ENCODE results near the gene PTGFRN. TPM values are rescaled to one million over a fixed set of nuclear protein-coding genes. Genes with fewer than 3 reads are reported as not detected.

The PTGFRN gene
- total and polyA plus RNA-seq, 4 donors, result 47.1 to 83.2 (median 70.1) TPM

DNA sequence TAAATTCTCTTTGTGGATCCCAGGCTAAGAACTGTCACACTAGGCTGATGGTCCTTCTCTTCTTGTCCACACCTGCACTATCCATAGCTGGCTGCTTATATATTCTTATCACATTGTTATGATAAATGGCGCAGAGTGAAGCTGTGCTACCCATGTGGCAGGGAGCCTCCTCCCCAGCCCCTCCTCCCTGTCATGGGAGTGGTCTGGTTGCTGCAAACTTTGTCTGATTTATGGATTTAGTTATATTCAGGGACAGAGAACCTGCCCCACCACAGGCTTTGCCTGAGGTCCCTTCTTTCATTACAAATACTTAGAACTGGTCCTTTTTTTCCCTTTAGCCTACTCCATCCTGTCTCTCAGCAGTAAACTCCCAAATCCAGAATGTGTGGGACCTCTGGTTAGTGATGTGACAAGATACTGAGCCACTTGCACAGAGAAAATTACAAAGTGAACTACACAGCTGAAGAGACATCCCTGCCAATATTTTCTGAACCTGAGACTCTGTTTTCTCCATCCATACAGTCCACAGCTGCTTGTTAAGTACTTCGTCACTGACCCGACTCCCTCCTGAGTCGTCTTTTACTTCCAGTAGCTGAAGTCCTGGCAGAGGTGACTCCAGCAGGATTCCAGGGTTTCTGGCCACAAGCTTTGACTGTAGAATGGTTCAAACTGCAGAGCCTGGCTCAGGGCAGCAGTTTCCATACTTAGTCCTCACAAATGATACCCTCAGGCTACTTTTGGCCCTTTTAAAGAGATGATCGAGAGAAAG is 37.6 kb downstream of the PTGFRN start:
- Histone ChIP-seq H3K27ac (ENCODE audit: low read depth, low read length) (no peak overlapping the region), H3K4me1 (ENCODE audit: control insufficient read depth, insufficient read depth, low read length) (peaks cover 16% of the 10 kb centered on the region), H3K4me3 (ENCODE audit: low read depth, low read length) (no peak overlapping the region), H3K27me3 (ENCODE audit: control insufficient read depth, insufficient read depth, low read length) (no peaks in the 10 kb centered on the region), H3K9me3 (ENCODE audit: control insufficient read depth, insufficient read depth, low read length) (no peaks in the 10 kb centered on the region), H3K36me3 (ENCODE audit: control insufficient read depth, insufficient read depth, low read length) (peaks cover 21% of the 10 kb centered on the region)
- no peak for DNase-seq (ENCODE audit: low read depth in 4 of 6, low spot score in 6 of 6)
- 38% methylated on average over 2 of the region's 5 CpGs for WGBS (ENCODE audit: insufficient coverage)

- H3K4me3 ChIP-seq (ENCODE audit: low read depth, low read length), result no peak overlapping the region
- peaks cover 16% of the 10 kb centered on the region for H3K4me1 ChIP-seq (ENCODE audit: control insufficient read depth, insufficient read depth, low read length)
Measured at GRCh38 chr1:116948046-116948445, 38.3 kb downstream of the PTGFRN start.

GRCh38 chr1:116948642-116949041 is 38.9 kb downstream of the PTGFRN start:
- no peak for DNase-seq (ENCODE audit: low read depth in 4 of 6, low spot score in 6 of 6)
- H3K4me1 ChIP-seq (ENCODE audit: control insufficient read depth, insufficient read depth, low read length), result peaks cover 16% of the 10 kb centered on the region

More at GRCh38 chr1:116948046-116948445, 38.3 kb downstream of the PTGFRN start:
- Histone ChIP-seq H3K9me3 (ENCODE audit: control insufficient read depth, insufficient read depth, low read length) (no peaks in the 10 kb centered on the region), H3K27ac (ENCODE audit: low read depth, low read length) (no peak overlapping the region), H3K36me3 (ENCODE audit: control insufficient read depth, insufficient read depth, low read length) (peaks cover 21% of the 10 kb centered on the region), H3K27me3 (ENCODE audit: control insufficient read depth, insufficient read depth, low read length) (no peaks in the 10 kb centered on the region)
- DNase-seq (ENCODE audit: low read depth in 4 of 6, low spot score in 6 of 6), result no peak
- 96% methylated on average over 3 of the region's 5 CpGs for WGBS (ENCODE audit: insufficient coverage)

DNA sequence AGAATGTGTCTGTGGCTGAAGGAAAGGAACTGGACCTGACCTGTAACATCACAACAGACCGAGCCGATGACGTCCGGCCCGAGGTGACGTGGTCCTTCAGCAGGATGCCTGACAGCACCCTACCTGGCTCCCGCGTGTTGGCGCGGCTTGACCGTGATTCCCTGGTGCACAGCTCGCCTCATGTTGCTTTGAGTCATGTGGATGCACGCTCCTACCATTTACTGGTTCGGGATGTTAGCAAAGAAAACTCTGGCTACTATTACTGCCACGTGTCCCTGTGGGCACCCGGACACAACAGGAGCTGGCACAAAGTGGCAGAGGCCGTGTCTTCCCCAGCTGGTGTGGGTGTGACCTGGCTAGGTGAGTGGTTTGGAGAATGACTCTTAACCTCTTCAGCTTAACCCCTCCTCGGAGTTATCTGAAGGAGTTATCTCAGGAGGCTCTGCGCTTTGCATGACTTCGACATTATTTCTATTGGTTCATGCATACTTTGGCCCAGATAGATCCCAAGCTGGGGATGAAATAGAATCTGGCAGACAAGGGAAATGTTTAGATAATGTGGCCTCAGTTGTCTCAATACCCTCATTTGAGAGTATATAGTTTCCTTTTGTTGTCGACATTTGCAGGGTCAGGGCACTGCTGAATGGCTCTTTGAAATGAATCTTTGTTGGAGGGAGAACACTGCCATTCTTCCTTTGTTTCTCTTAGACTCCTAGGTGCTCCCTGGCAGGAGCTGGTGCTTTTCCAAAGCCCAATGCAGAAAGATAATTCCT is 39.7 kb downstream of the PTGFRN start:
- Histone ChIP-seq H3K4me1 (ENCODE audit: control insufficient read depth, insufficient read depth, low read length) (peaks cover 16% of the 10 kb centered on the region), H3K27me3 (ENCODE audit: control insufficient read depth, insufficient read depth, low read length) (no peaks in the 10 kb centered on the region), H3K9me3 (ENCODE audit: control insufficient read depth, insufficient read depth, low read length) (no peaks in the 10 kb centered on the region), H3K27ac (ENCODE audit: low read depth, low read length) (no peak overlapping the region), H3K4me3 (ENCODE audit: low read depth, low read length) (no peak overlapping the region), H3K36me3 (ENCODE audit: control insufficient read depth, insufficient read depth, low read length) (peaks cover 19% of the 10 kb centered on the region)
- peak in 1 of 6 donors; percentile 32 for DNase-seq (ENCODE audit: low read depth in 4 of 6, low spot score in 6 of 6)
- 96% methylated on average over 11 of the region's 21 CpGs for WGBS (ENCODE audit: insufficient coverage)

More at GRCh38 chr1:116948642-116949041, 38.9 kb downstream of the PTGFRN start:
- Histone ChIP-seq H3K27ac (ENCODE audit: low read depth, low read length) (no peak overlapping the region), H3K27me3 (ENCODE audit: control insufficient read depth, insufficient read depth, low read length) (no peaks in the 10 kb centered on the region), H3K36me3 (ENCODE audit: control insufficient read depth, insufficient read depth, low read length) (peaks cover 21% of the 10 kb centered on the region), H3K9me3 (ENCODE audit: control insufficient read depth, insufficient read depth, low read length) (no peaks in the 10 kb centered on the region), H3K4me3 (ENCODE audit: low read depth, low read length) (no peak overlapping the region)
- no CpG with 5 or more reads among the region's 1 CpG for WGBS (ENCODE audit: insufficient coverage)

GRCh38 chr1:116950517-116951199 is 40.9 kb downstream of the PTGFRN start:
- Histone ChIP-seq H3K4me1 (ENCODE audit: control insufficient read depth, insufficient read depth, low read length) (peaks cover 16% of the 10 kb centered on the region), H3K36me3 (ENCODE audit: control insufficient read depth, insufficient read depth, low read length) (peaks cover 11% of the 10 kb centered on the region), H3K27ac (ENCODE audit: low read depth, low read length) (peak overlapping the region; percentile 65), H3K27me3 (ENCODE audit: control insufficient read depth, insufficient read depth, low read length) (no peaks in the 10 kb centered on the region), H3K4me3 (ENCODE audit: low read depth, low read length) (no peak overlapping the region), H3K9me3 (ENCODE audit: control insufficient read depth, insufficient read depth, low read length) (no peaks in the 10 kb centered on the region)
- 26% methylated on average over 7 of the region's 13 CpGs for WGBS (ENCODE audit: insufficient coverage)
- DNase-seq (ENCODE audit: low read depth in 4 of 6, low spot score in 6 of 6), result peak in 2 of 6 donors; percentile 64 to 67

- 35% methylated on average over 3 of the region's 10 CpGs for WGBS (ENCODE audit: insufficient coverage)
- Histone ChIP-seq H3K4me1 (ENCODE audit: control insufficient read depth, insufficient read depth, low read length) (peaks cover 16% of the 10 kb centered on the region), H3K4me3 (ENCODE audit: low read depth, low read length) (no peak overlapping the region), H3K27me3 (ENCODE audit: control insufficient read depth, insufficient read depth, low read length) (no peaks in the 10 kb centered on the region), H3K9me3 (ENCODE audit: control insufficient read depth, insufficient read depth, low read length) (no peaks in the 10 kb centered on the region), H3K36me3 (ENCODE audit: control insufficient read depth, insufficient read depth, low read length) (peaks cover 13% of the 10 kb centered on the region), H3K27ac (ENCODE audit: low read depth, low read length) (peak overlapping the region; percentile 65)
- peak in 2 of 6 donors; percentile 34 to 66 for DNase-seq (ENCODE audit: low read depth in 4 of 6, low spot score in 6 of 6)
Measured at GRCh38 chr1:116951200-116951935, 41.7 kb downstream of the PTGFRN start.

- H3K4me1 ChIP-seq (ENCODE audit: control insufficient read depth, insufficient read depth, low read length), result peaks cover 13% of the 10 kb centered on the region
- H3K36me3 ChIP-seq (ENCODE audit: control insufficient read depth, insufficient read depth, low read length), result peaks cover 17% of the 10 kb centered on the region
- 15% methylated on average over 2 of the region's 2 CpGs for WGBS (ENCODE audit: insufficient coverage)
- peak in 2 of 6 donors; percentile 52 to 64 for DNase-seq (ENCODE audit: low read depth in 4 of 6, low spot score in 6 of 6)
- no peaks in the 10 kb centered on the region for H3K9me3 ChIP-seq (ENCODE audit: control insufficient read depth, insufficient read depth, low read length)
- H3K27me3 ChIP-seq (ENCODE audit: control insufficient read depth, insufficient read depth, low read length), result no peaks in the 10 kb centered on the region
- no peak overlapping the region for H3K27ac ChIP-seq (ENCODE audit: low read depth, low read length)
- H3K4me3 ChIP-seq (ENCODE audit: low read depth, low read length), result no peak overlapping the region
Measured at GRCh38 chr1:116952738-116953275, 43.1 kb downstream of the PTGFRN start.

DNA sequence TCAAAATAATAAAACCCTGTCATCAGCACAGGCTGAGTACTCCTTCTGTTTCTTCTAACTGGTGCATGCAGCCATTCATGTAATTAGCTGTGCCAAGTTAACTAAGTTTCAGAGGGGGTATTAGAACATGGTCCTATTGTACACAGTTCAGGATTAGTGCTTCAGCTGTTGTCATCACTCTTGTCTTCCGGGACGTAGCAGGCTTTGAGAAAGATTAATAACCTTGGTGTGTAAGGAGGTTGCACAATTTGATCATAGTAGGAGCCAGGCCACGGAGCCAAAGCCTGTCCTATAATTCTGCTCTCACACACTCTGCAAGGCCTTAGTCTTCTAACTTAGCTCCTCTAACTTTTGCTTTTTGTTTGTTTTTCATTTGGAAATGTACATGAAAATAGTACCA is 44.7 kb downstream of the PTGFRN start:
- DNase-seq (ENCODE audit: low read depth in 4 of 6, low spot score in 6 of 6), result peak in 2 of 6 donors; percentile 33 to 42
- peaks cover 10% of the 10 kb centered on the region for H3K36me3 ChIP-seq (ENCODE audit: control insufficient read depth, insufficient read depth, low read length)
- H3K4me3 ChIP-seq (ENCODE audit: low read depth, low read length), result no peak overlapping the region
- H3K9me3 ChIP-seq (ENCODE audit: control insufficient read depth, insufficient read depth, low read length), result no peaks in the 10 kb centered on the region
- no peak overlapping the region for H3K27ac ChIP-seq (ENCODE audit: low read depth, low read length)
- WGBS (ENCODE audit: insufficient coverage), result no CpG with 5 or more reads among the region's 3 CpGs
- no peaks in the 10 kb centered on the region for H3K27me3 ChIP-seq (ENCODE audit: control insufficient read depth, insufficient read depth, low read length)
- peaks cover 8% of the 10 kb centered on the region for H3K4me1 ChIP-seq (ENCODE audit: control insufficient read depth, insufficient read depth, low read length)

DNA sequence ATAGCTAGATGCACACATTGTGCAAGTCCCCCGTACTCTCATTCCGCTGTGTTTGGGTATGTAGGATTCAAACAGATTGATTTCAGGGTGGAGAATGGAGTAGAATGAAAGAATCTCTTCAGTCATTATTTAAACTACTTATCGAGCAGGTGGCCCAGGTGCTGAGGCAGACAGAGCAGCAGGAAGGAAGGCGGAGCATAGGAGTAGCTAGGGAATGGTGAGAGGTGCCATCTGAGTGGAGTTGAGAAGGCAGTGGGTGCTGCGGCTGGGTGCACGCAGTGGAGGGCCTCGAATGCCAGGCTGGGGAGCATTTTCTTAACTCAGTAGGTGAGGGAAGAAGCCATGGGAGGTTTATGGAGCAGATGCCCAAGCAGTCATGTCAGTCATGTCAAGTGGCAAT is 46.7 kb downstream of the PTGFRN start:
- H3K27me3 ChIP-seq (ENCODE audit: control insufficient read depth, insufficient read depth, low read length), result no peaks in the 10 kb centered on the region
- H3K4me3 ChIP-seq (ENCODE audit: low read depth, low read length), result no peak overlapping the region
- peaks cover 22% of the 10 kb centered on the region for H3K36me3 ChIP-seq (ENCODE audit: control insufficient read depth, insufficient read depth, low read length)
- 94% methylated on average over 5 of the region's 7 CpGs for WGBS (ENCODE audit: insufficient coverage)
- no peak for DNase-seq (ENCODE audit: low read depth in 4 of 6, low spot score in 6 of 6)
- H3K4me1 ChIP-seq (ENCODE audit: control insufficient read depth, insufficient read depth, low read length), result peaks cover 4% of the 10 kb centered on the region
- H3K27ac ChIP-seq (ENCODE audit: low read depth, low read length), result no peak overlapping the region
- H3K9me3 ChIP-seq (ENCODE audit: control insufficient read depth, insufficient read depth, low read length), result no peaks in the 10 kb centered on the region

Measured in spinal cord (tissue), 10 donors.